NCI-H2107 treated with DMSO at 0.1 percent for 48 hours (cell line): Measurements from ENCODE around the gene RSL1D1.

Source experiments
- DNase-seq: peaks from one replicate; lab custom pipeline; 2025; ENCODE audit not compliant: unreplicated experiment; lab: John Stamatoyannopoulos, UW

Gene RSL1D1

GRCh38 chr16:11851294-11852091 lies at the start of gene RSL1D1:
Gene RSL1D1 (minus strand): TSS chr16:11851542. CDS start chr16:11851512, 30 bp downstream.
- DNase-seq, result peak; percentile 85

DNA sequence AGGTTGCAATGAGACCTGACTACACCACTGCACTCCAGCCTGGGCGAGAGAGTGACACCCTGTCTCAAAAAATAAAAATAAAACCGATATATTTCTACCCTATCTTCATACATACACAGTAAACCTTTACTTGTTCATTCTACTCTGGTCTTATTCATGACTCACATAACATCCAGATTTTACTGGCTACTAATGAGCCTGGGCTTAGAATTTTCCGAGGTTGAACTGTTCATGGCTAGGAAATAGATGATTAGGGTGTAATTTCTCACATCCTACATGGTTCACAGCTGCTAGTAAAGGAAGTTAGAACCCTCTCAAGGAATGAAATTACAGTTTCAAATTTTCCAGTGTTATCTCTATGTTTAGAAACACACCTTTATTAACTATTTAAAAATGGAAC lies 49.7 kb upstream of the RSL1D1 start:
- no peak for DNase-seq

- peak; percentile 66 for DNase-seq
Measured at GRCh38 chr16:11896486-11897176, 45.3 kb upstream of the RSL1D1 start.

DNA sequence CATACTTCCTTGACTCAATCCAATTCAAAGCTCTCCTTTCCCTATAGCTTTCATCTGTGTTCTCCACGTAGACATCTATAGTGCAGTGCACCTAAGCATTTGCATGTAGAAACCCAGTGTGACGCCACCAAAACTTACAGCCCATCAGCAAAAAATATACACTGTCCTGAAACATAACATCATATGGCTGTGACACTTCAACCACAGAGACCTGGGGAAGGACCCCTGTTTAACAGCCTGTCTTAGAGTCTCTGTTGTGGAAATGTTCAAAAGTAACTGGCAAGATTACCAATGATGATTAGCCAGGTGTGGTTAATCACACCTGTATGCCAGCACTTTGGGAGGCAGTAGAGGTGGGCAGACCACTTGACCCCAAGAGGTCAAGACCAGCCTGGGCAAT lies 42.2 kb upstream of the RSL1D1 start:
- DNase-seq, result no peak

- DNase-seq, result no peak
Measured at GRCh38 chr16:11892761-11893160, 41.4 kb upstream of the RSL1D1 start.

DNA sequence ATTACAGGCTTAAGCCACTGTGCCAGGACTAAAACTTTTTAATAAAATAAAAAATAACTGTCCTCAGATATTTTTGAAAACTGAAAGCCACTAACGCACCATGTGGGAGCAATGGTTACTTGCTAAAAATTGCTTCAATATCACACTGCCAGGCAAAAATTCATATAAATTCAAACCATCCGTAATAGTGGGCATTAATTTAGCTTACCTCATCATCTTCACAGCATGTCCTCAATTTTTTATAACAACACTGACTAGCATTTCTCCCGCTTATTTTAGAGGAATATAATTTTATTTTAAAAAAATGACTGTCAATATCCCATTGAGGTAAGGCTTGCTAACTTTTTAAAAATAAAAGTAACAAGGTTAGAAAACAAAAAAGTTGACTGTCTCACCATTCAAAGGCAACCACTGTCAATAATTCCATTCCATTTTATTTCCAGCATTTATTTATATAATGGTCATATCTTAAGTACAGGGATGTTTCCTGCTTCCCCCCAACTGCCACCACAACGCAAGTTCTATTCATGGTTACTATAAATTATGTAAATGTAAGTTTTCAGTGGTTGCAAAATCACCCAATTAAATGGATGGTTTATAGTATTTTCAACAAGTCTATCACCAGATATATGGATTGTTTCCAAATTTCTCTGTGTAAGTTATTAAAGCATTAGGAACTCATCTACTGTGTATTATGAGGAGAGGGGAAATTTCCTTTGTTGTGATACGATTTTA lies 39.1 kb upstream of the RSL1D1 start:
- DNase-seq, result no peak

DNA sequence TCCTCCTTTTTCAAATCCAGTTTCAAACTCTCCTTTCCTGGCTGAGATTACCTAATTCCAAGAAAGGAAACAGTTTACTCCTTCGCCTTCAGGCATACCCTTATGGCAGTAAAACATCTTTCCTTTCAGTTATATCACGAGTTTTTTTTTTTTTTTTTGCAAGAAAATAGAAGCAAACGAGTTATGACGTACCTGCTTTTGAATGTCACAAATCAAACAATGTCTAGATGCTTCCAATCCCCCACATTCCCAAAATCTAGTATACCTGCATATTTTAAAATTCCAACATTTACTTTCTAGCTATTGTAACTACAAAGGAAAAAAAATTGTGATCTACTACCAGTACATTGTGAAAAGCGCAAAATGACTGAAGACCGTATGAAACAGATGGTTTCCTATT lies 35.5 kb upstream of the RSL1D1 start:
- DNase-seq, result no peak

- no peak for DNase-seq
Measured at GRCh38 chr16:11884035-11884434, 32.7 kb upstream of the RSL1D1 start.

GRCh38 chr16:11880007-11880406 lies 28.7 kb upstream of the RSL1D1 start:
- DNase-seq, result no peak

- DNase-seq, result no peak
Measured at GRCh38 chr16:11877374-11877773, 26.0 kb upstream of the RSL1D1 start.

DNA sequence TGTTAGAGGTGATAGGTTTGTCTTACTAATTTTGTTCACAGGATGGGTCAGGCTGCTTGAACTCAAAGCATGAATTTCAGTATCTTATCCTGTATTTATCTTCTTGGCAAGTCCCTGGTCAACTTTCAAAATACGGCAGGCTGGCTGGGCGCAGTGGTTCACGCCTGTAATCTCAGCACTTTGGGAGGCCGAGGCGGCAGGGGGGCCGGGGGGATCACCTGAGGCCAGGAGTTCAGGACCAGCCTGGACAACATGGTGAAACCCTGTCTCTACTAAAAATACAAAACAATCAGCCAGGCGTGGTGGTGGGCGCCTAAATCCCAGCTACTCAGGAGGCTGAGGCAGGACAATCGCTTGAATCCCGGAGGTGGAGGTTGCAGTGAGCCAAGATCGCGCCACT lies 25.0 kb upstream of the RSL1D1 start:
- DNase-seq, result no peak

DNA sequence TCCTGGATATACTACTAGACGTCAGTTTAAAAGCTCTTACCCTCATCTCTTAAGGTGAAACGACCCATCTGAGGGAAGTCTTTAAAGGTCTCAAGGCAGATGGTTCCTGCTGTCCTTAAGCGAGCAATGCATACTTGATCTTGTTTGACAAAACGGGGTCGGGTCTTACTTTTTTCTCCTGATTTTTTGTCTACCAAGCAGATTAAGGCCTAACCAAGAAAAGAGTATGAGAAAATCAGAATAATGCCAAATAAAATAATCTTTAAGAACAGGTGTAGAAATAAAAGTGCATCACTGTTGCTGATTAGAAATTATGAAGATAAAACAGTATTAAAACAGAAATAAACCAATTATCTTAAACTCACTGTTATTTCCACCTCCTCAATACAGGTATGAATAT lies 24.4 kb upstream of the RSL1D1 start:
- no peak for DNase-seq

DNA sequence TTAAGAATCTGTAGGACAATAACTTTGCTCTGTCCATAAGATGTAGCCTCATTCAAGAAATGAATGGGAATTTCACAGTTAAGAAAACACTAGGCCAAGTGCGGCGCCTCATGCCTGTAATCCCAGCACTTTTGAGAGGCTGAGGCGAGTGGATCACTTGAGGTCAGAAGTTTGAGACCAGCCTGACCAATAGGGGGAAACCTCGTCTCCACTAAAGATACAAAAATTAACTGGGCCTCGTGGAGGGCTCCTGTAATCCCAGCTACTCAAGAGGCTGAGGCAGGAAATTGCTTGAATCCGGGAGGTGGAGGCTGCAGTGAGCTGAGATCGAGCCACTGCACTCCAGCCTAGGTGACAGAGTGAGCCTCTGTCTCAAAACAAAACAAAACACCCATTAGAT lies 19.9 kb upstream of the RSL1D1 start:
- no peak for DNase-seq

DNA sequence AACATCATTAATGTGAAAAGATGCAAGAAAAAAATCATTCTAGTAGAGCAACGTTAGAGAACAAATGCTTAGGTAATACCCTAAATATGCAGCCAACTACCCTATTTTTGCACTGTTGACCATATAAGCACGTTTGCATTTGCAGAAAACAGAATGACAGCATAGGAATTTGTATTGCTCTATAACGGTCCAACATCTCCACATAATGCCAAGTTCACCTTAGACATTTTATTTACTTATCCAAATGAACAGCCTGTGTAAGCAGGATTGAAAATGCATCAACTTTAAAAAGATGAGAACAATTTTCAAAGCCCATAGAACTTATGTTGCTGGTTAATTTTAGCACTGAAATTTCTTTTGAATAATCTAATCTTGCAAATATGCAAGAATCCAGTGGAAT lies 19.1 kb upstream of the RSL1D1 start:
- DNase-seq, result no peak

DNA sequence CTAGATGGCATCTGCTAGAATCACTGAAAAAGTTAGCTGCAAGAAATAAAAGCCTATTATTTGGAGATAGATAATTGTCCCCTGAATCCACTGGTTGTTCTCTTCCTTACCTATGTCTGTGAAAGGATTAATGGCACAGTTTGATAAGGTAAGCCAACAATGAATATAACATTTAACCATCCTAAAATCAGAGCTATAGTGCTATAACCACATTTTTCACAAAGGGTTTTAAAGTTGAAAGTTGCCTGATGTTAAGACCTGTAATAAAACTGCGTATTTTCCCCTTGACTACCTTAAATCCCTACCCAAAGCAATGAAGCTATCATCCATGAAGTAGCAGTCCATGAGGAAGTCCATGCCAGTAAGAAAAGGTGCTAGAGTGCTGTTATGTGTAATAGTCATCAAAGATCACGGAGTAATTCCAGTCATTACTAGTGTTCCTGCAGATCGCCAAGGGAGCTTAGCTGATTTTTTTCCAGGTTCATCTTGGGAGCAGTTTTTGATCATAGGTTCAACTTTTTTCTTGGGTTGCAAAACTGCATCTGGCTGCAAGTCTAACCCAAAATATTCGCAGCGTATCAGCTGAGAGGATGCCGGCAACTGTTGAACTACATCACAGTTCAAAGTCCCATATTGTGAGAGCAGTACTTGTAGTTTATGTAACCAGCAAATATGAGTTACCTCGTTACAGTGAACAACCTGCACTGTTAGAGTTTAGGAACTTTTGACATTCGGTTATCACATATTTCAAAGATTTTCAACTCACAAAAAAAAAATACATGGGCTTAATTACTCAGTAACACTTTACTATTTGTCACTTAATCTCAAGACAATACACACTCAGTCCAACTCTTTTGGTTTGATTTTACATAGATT lies 18.2 kb upstream of the RSL1D1 start:
- no peak for DNase-seq

DNA sequence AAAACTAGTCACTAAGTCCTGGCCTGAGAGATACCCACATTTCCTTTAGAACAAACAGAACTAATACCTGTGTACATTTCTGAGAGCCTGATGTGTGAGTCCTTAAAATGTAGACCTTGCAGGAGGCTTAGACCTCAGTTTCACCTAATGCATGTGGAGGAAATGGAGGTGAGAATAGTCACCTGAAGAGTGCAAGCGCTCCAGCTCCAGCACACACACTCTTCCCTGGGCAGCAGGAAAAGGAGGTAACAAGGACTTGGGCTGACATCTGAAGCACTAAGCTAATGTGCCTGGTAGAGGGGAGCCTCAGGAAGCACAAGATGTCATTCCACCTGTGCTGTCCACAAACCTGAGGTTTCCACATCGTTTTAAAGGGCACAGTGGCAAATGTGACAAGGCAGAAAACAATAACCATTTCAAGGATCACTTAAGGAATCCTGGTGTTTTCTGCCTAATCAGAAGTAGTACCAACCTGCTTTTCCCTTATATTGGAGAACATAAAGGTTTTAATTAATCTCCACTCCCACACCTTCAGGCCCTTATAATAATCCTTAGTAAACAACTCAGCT lies 17.2 kb upstream of the RSL1D1 start:
- DNase-seq, result no peak

- no peak for DNase-seq
Measured at GRCh38 chr16:11862489-11862888, 11.1 kb upstream of the RSL1D1 start.

GRCh38 chr16:11857161-11857560 lies 5.8 kb upstream of the RSL1D1 start:
- DNase-seq, result no peak

DNA sequence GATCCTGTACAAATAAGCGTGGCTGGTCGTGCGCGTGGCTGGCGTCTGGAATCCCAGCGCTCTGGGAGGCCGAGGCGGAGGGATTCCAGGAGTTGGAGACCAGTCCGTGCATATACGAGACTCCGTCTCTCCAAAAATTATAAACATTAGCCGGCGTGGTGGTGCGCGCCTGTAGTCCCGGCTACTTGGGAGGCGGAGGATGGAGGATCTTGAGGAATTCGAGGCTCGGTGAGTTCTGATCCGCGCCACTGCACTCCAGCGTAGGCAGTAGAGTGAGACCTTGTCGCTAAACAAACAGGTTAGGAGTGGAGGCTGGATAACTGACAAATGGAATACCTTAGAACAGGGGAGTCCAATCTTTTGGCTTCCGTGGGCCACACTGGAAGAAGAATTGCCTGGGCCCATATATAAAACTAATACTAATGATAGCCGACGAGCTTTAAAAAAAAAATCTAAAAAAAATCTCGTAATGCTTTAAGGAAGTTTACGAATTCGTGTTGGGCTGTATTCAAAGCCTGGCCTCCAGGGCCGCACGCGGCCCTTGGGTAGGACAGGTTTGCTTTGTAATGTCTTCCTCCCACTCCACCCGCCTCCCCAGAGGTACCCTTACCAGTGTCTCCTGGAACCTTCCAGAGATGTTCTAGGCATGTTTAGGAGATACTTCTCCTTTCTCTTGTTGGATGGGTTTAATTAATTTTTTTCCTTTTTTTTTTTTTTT lies 909 bp upstream of the RSL1D1 start:
- no peak for DNase-seq

GRCh38 chr16:11848842-11849241 lies 2.5 kb downstream of the RSL1D1 start:
- no peak for DNase-seq
